Stimulated activated CD4-positive, alpha-beta T cell treated with anti-CD3 and anti-CD28 coated beads, Interleukin-12 subunit alpha, Interleukin-12 subunit beta, amount 100 ng/mL, for 4 hours (primary cell): ENCODE data around the gene MSN.

ENCODE experiments used
- DNase-seq: peaks from one replicate; pipeline ENCODE4 v3.0.0-alpha.2; 2020

MSN gene

GRCh38 chrX:65674204-65674893 lies 6.9 kb downstream of the MSN start:
- DNase-seq, result no peak

GRCh38 chrX:65677954-65678469 lies 10.6 kb downstream of the MSN start:
- DNase-seq, result no peak

GRCh38 chrX:65679071-65679540 lies 11.7 kb downstream of the MSN start:
- no peak for DNase-seq

- DNase-seq, result no peak
Observed at GRCh38 chrX:65681810-65682209, 14.4 kb downstream of the MSN start.

- DNase-seq, result no peak
Observed at GRCh38 chrX:65685112-65685511, 17.7 kb downstream of the MSN start.

- no peak for DNase-seq
Observed at GRCh38 chrX:65686236-65686635, 18.8 kb downstream of the MSN start.

GRCh38 chrX:65687367-65687766 lies 19.9 kb downstream of the MSN start:
- no peak for DNase-seq

- no peak for DNase-seq
Observed at GRCh38 chrX:65688403-65688871, 21.0 kb downstream of the MSN start.

- no peak for DNase-seq
Observed at GRCh38 chrX:65689377-65689776, 21.9 kb downstream of the MSN start.

GRCh38 chrX:65690057-65690855 lies 22.8 kb downstream of the MSN start:
- DNase-seq, result no peak

- no peak for DNase-seq
Observed at GRCh38 chrX:65695849-65696449, 28.5 kb downstream of the MSN start.

- no peak for DNase-seq
Observed at GRCh38 chrX:65696613-65697012, 29.2 kb downstream of the MSN start.

GRCh38 chrX:65697211-65697641 lies 29.8 kb downstream of the MSN start:
- no peak for DNase-seq

- peak; percentile 49 for DNase-seq
Observed at GRCh38 chrX:65697915-65698796, 30.7 kb downstream of the MSN start.

GRCh38 chrX:65702956-65703355 lies 35.5 kb downstream of the MSN start:
- no peak for DNase-seq

GRCh38 chrX:65705439-65705838 lies 38.0 kb downstream of the MSN start:
- no peak for DNase-seq

GRCh38 chrX:65706041-65706828 lies 38.8 kb downstream of the MSN start:
- peak; percentile 24 for DNase-seq

- DNase-seq, result no peak
Observed at GRCh38 chrX:65707151-65707550, 39.7 kb downstream of the MSN start.

- no peak for DNase-seq
Observed at GRCh38 chrX:65712005-65712806, 44.8 kb downstream of the MSN start.

GRCh38 chrX:65718538-65718937 lies 51.1 kb downstream of the MSN start:
- DNase-seq, result no peak
